HG02623 (cell line): ENCODE results near the gene PIAS3.
"Not testable (repeated sequence)": the region's sequence is repeated elsewhere in the genome, so short reads cannot be mapped to it uniquely, and the experiment has no call there.

Source experiments
- ATAC-seq: cut with Tn5 transposase; IDR thresholded peaks from one replicate; pipeline ENCODE4 v1.9.1; 2021; ENCODE audit warnings: moderate library complexity; ENCODE audit not compliant: unreplicated experiment

PIAS3 gene

GRCh38 chr1:145877923-145878486 lies 19.1 kb upstream of the PIAS3 start:
- ATAC-seq, result no peak

DNA sequence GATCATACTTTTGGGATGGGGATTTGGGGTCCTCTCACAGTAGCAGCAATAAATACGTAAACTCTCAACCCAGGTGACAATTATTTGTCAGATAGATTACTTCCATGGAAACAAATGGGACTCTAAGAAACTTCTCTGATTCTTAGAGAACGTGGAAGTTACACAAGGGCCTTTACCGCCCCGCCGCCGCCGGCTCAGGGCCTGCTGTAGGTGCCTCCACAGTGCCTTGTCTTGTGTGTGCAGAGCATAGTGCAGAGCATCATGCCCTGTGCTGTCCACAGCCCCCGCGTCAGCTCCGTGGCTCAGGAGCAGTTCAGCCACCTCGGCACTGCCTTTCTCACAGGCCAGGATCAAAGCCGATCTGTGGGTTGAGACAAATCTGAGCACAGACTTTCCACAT lies 15.8 kb upstream of the PIAS3 start:
- ATAC-seq, result no peak

GRCh38 chr1:145871994-145872924 lies 13.4 kb upstream of the PIAS3 start:
- no peak for ATAC-seq

DNA sequence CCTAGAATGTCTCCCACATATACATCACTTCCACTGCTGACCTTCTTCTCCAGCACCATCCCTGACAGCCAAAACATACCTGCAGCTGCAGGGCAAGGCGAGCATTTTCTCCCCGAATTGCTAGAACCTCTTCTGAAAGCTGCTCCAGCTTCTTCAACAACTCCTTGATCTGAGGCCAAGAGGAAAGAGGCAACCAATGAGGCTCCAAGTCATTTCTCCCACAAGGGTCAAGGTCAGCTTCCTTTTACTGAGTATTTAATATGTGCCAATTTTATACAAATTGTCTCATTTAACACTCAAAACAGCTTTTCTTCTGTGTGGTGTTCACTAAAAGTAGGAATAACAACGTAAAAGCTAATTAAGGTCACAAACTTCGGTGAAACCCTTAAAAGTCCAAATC lies 9.4 kb upstream of the PIAS3 start:
- ATAC-seq, result no peak

- ATAC-seq, result no peak
These were observed 4.6 kb upstream of the PIAS3 start for GRCh38 chr1:145863282-145864018.

- peak; percentile 67 for ATAC-seq
These were observed 676 bp upstream of the PIAS3 start for GRCh38 chr1:145859491-145860023.

GRCh38 chr1:145858238-145858900 lies 512 bp downstream of the PIAS3 start:
- peak; percentile 16 for ATAC-seq

- no peak for ATAC-seq
These were observed 1.7 kb downstream of the PIAS3 start for GRCh38 chr1:145857170-145857569.

DNA sequence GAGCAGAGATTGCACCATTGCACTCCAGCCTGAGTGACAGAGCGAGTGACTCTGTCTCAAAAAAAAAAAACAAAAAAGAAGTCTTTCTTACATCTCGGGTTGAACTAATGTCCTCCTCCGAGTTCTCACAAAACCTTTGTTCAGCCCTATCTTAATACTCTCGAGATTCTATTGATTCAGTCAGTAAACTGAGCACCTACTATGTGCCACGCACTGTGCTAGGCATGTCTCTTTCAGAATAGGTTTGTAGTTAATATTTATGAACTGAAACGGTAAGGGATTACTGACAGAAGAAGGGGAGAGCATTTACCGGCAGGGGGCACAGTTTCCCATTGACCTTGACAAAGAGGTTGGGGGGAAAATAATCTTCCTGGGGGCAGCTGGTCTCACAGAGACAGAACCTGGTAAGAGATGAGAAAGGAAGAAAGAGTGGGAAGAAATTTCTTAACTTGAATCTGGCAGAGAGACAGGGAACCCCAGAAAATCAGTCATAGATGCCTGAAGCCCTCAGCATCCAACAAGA lies 3.4 kb downstream of the PIAS3 start:
- no peak for ATAC-seq

DNA sequence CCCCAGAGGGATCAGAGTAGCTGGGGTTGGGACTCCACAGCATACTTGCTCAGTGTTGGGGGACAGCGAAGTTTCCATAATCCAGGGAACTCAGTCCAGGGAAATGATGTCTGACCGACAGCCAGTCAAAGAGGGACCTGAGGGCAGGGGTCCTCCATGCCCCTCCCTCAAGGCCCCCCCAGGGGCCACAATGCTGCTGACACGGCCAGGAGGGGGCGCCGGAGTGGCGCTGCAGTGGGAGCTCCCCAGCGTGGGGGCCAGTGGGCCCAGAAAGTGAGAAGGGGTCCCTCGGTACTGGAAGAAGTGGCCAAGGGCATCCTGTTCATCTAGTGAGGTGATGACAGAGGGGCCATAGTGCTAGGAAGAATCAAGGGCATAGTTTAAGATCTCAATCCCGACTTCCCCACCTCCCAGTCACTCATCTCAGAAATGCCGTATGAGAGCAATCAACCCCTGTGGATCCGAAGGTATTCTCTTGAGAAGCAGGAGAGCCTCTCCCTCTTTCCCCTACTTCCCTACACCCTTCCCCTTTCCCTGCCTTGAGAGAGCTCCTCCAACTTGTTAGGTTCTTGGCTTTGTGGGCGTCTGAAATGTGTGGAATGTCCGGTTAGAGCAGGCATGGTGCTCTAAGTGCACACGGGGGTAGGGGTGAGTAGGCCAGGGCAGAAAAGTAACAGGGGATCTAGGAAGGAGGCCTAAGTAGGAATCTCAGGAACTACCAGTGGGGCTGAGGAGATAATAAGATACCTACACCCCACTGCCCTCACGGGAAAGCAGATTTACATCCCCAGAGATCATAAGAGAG lies 9.3 kb downstream of the PIAS3 start:
- no peak for ATAC-seq

DNA sequence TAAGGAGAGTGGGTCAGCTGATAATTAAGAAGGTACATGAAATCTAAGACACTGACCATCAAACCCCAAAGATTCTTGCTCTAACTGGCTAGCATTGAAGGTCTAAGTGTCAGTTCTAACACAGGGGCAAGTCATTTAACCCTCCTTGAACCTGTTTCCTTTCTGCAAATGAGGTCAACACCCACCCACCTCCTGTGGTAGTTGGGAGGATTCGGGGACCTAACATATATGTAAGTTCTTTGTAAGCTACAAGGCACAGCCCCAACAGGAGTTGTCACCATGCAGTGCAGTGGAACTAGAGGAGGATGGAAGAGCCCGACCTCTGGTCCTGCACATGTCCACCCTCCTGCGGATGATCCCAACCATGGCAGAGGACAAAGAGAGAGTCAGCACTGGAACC lies 11.1 kb downstream of the PIAS3 start:
- no peak for ATAC-seq

GRCh38 chr1:145846201-145846612 lies 12.7 kb downstream of the PIAS3 start:
- ATAC-seq, result no peak

DNA sequence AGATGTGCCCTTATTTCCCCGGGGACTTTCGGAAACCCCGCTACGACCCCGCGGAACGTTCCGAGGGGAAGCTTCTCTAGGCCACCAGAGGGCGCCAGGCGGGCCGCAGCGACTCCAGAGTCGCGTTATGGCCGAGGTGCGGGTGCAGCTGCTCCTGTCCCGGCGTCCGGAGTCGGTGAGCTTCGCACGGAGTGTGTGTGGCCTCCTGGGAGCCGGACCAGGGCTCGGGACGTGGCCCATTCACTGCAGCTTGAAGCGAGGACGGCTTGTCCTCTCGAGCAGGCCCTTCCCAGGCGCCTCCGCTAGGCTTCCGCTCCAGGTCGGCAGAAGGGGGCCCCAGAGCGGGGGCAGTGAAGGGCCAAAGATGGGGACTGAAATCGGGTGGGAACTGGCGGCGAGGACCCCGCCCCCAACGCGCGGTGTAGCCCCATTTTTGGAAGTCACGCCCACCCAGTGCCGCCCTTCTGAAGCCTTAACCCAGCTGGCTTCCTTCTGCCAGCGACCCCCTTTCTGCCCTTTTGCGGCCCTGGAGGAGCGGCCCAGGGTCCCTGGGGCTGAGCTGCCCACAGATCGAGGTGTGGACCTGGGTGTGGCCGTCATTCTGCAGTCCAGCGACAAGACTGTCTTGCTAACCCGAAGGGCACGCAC lies 13.2 kb downstream of the PIAS3 start, which contains the start of gene NUDT17:
Gene NUDT17, plus strand, starts transcription at position 117 of the 648 bp plus-strand sequence. Its CDS starts 11 bp downstream, at position 128.
- ATAC-seq, result peak; percentile 57

DNA sequence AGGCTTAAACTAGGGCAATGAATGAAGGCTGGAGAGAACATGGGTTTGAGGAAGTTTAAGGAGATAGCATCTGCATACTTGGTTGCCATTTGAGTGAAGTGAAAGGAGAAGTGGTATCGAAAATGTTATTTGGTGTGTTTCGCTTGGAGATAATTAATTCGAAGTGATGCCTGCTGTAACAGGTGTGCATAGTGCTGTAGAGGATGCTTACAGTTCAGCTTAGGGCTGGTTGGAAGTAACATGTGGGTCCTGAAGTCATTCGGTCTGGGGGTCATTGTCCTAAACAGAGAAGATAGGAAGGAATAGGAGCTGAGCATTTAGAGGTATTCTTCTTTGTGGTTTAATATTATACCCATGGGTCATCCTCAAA lies 13.8 kb downstream of the PIAS3 start:
- peak; percentile 65 for ATAC-seq

DNA sequence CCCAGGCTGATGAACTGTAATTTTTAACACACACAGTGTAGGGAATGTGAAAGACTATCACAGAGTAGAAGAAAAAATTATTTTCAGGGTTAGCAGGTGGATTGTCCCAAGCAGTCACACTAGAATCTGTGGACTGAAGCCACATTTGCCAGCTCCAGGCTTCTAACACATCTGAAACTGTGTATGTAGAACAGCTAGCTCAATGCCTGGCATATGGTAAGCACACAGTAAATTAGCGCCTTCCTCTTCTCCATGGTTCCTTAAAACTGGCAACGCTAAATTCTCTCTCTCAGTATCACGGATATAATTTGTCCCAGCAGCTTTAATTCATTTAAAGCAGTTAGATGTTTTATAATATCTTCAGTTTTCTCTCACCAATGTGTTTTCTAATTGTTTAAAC lies 15.8 kb downstream of the PIAS3 start:
- no peak for ATAC-seq

- ATAC-seq, result no peak
These were observed 21.2 kb downstream of the PIAS3 start for GRCh38 chr1:145837656-145838055.

GRCh38 chr1:145830810-145831209 lies 28.1 kb downstream of the PIAS3 start:
- ATAC-seq, result not testable (repeated sequence)

GRCh38 chr1:145828367-145829026 lies 30.4 kb downstream of the PIAS3 start:
- ATAC-seq, result no peak

GRCh38 chr1:145827966-145828365 lies 30.9 kb downstream of the PIAS3 start:
- ATAC-seq, result no peak
